HK-2 (cell line): ENCODE data around the gene ATRN.

ENCODE experiments used
- DNase-seq: peaks from one replicate; pipeline ENCODE4 v3.0.0-alpha.2; 2018; ENCODE audit not compliant: unreplicated experiment

ATRN gene

DNA sequence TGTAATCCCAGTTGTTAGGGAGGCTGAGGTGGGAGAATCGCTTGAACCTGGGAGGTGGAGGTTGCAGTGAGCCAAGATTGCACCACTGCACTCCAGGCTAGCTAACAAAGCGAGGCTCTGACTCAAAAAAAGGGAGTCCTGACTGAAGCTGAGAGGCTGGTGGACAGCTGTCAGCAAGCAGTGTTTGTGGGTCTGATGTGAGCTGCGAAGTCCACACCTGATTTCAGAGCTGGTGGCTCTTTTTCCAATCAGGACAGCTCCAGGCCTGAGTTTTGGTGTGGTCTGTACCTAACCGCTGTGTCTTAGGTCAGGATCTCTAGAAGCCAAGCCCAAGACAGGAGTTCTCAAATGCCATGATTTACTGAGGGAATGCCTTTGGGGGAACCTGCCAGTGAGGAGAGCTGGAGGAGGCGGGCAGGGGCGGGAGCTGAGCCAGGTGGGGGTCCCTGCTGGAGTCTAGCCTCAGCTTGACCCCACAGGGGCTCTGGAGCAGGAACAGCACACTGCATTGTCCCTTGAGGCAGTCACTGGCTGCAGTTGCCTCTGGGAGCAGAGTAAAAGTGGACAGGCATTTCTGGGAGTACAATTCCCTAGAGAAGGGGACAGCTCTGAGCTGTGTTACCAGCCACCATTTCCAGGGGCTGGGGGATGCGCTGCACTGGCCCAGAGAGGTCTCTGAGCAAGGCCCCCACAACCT, 187.3 kb downstream of the ATRN start:
- no peak for DNase-seq

DNA sequence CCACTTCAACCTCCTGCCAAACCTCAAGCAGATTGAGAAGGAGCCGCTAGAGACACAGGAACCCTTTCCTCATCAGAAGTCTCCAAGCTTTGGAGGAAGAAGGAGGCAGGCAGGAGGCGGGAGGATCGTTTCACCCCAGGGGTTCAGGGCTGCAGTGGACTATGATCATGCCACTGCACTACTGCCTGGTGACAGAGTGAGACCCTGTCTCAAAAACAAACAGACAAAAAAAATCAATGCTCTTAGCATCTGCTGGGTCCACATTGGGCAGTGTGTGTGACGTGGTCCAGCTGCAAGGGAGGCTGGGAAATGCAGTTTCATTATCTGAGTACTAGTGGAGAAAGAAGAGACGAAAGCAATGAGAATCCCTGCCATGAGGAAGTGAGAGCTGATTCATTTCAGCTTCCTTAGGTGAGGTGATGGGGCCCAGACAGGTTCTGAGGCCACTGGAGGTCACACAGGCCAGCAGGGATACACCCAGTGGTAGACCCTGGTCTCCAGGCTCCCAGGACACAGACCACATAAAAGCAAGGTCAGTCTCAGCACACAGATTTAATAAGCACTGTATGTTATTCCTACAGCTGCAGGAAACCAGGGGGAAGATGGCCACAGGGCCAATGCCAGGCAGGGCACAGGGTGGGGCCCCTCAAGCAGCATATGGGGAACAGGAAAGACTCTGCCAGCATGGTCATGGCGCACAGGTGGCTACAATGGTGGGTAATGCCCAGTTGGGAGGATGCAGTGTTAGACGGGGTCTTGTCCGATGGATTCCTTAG, 188.1 kb downstream of the ATRN start:
- no peak for DNase-seq

DNA sequence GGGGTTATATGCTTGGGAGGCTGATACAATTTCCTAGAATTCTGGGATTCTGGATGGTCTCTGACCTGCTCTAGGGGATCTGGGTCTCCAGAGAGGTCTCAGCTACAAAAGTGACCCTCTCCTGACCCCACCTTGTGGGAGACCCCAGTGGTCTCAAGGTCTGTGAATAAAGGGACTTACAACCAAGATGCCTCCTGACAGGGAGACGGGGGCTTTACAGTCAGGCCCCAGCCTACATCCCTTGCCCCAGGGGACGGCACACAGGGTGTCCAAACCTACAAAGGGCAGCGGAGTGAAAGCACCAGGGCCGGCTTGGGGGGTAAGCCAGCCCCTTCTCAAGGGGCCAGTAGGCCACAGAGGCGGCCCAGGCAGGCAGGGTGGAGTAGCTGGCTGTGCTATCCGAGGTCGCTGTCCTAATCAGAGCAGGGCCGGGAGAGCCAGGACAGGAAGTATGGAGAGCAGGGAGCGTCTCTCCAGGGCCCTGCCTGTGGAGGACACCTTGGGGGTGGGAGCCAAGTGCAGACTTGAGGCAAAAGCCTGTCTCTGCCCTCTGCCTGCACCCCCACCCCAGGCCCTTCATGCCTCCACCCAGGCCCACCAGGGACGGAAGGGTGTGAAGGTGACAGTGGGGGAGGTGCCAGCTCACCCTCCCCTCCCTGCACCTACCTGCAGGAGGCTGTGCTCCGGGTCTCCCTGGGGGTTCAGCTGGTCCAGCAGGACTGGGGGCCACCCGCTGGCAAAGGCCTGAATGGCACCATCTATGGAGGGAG, 188.9 kb downstream of the ATRN start:
- DNase-seq = no peak

GRCh38 chr20:3660262-3661059, 189.6 kb downstream of the ATRN start:
- no peak for DNase-seq

DNA sequence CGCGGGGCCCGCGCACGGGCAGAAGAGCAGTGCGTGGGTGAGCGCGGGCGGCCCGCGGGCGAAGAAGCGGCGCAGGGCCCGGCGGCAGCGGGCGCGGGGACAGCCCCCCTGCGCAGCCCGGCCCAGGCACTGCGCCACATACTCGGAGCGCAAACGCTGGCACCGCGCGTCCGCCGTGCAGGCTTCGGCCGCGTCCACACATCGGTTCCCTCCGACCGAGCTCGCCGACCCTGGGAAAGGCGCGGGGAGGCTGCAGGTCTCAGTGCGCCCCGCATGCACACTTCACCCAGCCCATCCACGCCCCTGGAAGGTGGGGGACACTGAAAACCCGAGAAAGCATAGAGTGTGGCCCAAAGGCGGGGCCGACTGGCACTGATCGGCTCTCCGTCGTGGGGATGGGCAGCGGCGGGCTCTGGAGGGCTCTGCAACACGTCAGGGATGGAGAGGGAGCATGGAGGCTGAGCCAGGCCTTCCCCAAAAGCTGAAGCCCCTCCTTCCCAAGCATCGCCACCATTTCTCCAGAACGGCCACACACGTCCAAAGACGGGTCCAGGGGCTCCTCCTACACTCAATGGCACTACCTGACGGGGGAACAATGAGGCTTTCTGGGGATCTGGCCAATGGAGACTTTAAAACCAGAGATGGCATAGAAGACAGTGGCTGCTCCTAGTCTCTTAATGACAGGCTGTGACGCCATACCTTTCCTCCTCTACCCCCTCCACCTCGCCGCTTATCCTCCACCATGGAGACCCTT, 190.4 kb downstream of the ATRN start:
- DNase-seq = no peak

DNA sequence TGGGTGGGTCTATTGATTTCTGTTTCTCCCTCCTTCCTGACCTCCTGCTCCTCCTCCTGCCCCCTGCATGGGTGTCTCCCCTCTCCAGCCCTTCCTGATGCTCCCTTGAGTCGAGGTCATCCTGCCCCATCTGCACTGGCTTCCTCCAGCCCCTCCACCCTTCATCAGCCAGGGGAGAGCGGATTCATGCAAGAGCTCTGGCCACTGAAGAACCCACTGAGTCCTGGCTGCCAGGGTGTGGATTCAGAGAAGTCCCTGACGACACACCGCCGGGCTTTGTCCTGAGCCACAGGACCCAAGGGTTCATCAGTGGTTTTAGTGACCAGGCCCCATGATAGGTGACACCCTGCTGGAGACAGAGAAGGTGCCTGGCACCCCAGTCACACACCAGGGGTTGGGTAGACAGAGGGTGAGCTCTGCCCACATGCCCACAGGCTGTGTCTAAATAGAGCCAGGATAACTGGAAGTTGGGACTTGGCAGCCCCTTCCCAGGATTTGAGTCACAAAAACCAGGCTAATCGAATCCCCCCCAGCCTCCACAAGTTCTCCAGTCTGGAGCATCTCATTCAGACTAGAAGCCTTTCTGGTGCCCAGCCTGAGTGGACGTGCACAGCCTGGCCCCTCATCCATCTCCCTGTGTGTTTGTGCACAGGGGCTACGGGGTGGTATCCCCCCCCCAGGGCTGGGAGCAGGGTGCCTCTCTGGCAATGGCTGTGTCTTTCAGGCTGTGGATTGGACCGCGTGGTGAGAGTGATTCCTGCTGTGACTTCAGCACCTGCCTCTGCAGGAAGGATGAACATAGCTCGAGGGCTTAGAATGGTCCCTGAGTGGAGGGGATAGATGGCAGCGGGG, 191.2 kb downstream of the ATRN start:
- DNase-seq = no peak

DNA sequence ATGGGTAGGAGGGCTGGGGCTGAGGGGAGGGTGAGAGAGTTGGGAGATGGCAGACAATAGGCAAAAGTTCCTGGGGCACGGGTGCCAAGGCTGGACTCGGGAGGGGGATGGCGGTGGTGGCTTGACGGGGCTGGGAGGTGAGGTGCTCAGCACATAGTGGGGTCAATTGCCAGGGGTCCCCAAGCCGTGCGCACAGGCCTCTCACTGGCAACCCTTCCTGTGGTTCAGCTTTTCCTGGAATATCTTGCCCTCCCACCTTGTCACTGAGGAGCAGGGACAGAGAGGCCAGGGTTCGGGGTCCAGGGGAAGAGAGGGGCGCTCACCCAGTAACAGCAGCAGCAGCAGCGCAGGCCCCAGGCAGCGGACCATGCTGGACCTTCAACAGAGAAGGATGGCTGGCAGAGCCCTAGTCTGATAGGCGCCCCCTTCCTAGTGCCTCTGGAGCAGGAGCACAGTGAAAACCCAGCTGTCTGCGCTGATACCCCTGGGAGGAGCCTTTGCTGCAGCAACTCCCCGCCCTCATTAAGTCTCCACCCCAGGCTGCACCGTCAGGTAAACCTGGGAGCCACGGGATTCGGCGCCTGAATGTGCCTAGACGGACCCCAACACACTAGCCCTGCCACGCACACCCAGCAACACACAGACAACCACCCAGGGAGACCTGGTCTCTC, 192.3 kb downstream of the ATRN start, which contains the start of gene GFRA4:
TSS of gene GFRA4 (minus strand) at position 369 of the 671 bp plus-strand sequence. CDS start at position 369, 0 bp downstream.
- no peak for DNase-seq

GRCh38 chr20:3663858-3664257, 193.0 kb downstream of the ATRN start:
- no peak for DNase-seq

- DNase-seq = no peak
These were observed 196.7 kb downstream of the ATRN start for GRCh38 chr20:3667434-3668037.

DNA sequence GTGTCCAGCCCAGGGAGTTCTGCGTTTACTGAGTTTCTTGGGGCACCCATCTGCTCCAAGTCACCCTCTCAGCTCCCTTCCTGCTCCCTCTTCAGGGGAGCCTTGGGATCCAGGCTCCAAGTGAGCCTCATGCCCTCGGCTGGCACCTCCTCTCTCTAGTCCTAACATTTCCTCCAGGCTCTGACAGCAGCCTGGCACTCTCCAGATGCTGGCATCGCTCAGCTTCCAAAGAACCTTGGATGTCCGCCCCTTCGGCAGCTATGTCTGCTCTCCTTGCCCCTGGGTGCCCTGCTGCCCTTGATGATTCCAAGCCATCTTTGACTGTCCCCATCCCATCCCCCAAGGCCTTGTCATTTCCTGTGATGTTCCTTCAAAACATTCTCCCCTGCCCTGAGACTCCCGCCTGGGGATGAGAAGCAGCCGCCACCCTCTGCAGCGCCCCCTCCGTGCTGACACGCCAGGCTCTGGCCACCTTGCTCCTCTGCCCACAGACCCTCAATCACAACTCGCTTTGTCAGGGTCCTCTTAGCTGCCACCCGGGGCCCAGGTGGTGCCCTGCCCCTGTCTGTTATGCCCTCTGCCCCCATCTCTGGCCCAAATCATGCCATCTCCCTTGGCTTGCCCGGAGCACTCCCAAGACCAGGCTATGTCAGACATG, 199.0 kb downstream of the ATRN start:
- no peak for DNase-seq

- peak; percentile 36 for DNase-seq
These were observed 199.7 kb downstream of the ATRN start for GRCh38 chr20:3670511-3670910.

- no peak for DNase-seq
These were observed 200.1 kb downstream of the ATRN start for GRCh38 chr20:3670945-3671344.

GRCh38 chr20:3671986-3672546, 201.2 kb downstream of the ATRN start:
- no peak for DNase-seq

GRCh38 chr20:3672547-3673171, 201.8 kb downstream of the ATRN start:
- no peak for DNase-seq

DNA sequence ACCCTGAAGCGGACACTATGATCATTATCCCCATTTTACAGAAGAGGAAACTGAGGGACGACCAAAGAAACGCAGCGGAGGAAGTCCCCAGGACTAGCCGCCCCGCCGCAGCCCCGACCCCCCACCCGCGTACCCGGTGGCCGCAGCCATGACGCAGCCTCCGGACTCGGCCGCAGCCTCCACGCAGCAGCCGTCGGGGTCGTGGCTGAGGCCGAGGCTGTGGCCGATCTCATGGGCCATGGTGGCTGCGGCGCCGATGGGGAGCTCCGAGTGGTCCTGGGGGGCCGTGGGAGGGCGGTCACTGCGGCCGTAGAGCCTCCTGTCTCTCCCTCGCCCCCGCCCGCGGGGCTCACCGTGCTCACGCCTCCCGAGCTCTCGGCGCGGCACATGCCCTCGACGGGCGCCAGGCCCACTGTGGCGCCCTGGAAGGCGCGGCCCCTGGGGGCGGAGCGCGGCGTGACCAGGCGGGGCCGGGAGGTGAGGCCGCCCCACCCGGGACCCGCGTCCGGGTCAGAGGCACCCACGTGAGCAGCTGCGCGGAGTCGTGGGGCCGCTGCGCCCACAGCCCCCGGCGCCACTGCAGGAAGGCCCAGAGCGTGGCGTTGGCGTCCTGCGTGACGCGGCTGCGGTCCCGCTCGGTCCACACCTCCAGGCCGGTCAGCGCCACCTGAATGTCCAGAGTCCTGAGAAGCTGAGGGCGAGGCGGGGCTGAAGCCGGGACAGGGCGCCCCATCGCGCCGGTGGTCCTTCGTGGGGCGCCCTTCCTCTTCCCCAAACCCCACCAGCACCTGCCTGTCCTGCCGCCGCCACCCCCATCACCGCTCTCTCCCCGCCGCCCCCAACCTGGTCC, 202.6 kb downstream of the ATRN start:
- no peak for DNase-seq

- DNase-seq = no peak
These were observed 203.6 kb downstream of the ATRN start for GRCh38 chr20:3674447-3674846.
